ENCODE results near the gene RIMBP2.

GRCh38 chr12:130683080-130683479 lies 33.0 kb downstream of the RIMBP2 start:
- TF ChIP-seq CTCF (IDR thresholded peaks at IDR 0.05; ENCODE audit: low read length) (no peak), EZH2 (IDR thresholded peaks at IDR 0.05; ENCODE audit: borderline replicate concordance, low read length) (no peak)
